Prostate gland (tissue), 2 donors: Measurements from ENCODE around the gene KCNIP2.

Source experiments
- CTCF ChIP-seq, 4 experiments: fragments of 200-600 bp in 2 of 4; fragments of 450-650 bp in 2 of 4; sonication (generic) in 2 of 4; IDR thresholded peaks; 1 replicate in 3 of 4; 2 replicates in 1 of 4; pipeline ENCODE4 v1.5.1; 2016 to 2019; ENCODE audit warnings: antibody characterized with exemption in 4 of 4, mild to moderate bottlenecking in 2 of 4, moderate library complexity in 2 of 4
- POLR2AphosphoS5 ChIP-seq: sonication (generic); formaldehyde crosslinking; IDR thresholded peaks from one replicate; pipeline ENCODE4 v1.6.1; 2017; ENCODE audit warnings: antibody characterized with exemption

GRCh38 chr10:101780818-101781654, 62.6 kb downstream of the KCNIP2 start:
- TF ChIP-seq CTCF (IDR thresholded peaks at IDR 0.05), result peak; percentile 74 to 83 (median 80)
- TF ChIP-seq POLR2AphosphoS5, result no peak
